HEK293T (cell line): ENCODE results near the gene MAD1L1.

Source experiments
- BHLHE40 ChIP-seq: fragments of 450-650 bp; IDR thresholded peaks from 2 replicates; pipeline ENCODE4 v1.6.1; 2016; ENCODE audit warnings: mild to moderate bottlenecking, moderate library complexity, borderline replicate concordance
- ELF4 ChIP-seq: fragments of 450-650 bp; IDR thresholded peaks from 2 replicates; pipeline ENCODE4 v1.6.1; 2017; ENCODE audit warnings: antibody characterized with exemption
- FOXA1 ChIP-seq: fragments of 450-650 bp; IDR thresholded peaks from 2 replicates; pipeline ENCODE4 v1.6.1; 2016; ENCODE audit warnings: mild to moderate bottlenecking
- FOXK2 ChIP-seq: fragments of 450-650 bp; IDR thresholded peaks from 2 replicates; pipeline ENCODE4 v1.6.1; 2016; ENCODE audit warnings: mild to moderate bottlenecking
- FOXM1 ChIP-seq: fragments of 450-650 bp; IDR thresholded peaks from 2 replicates; pipeline ENCODE4 v1.6.1; 2017; ENCODE audit warnings: mild to moderate bottlenecking, borderline replicate concordance
- HDGF ChIP-seq: fragments of 450-650 bp; IDR thresholded peaks from 2 replicates; pipeline ENCODE4 v1.6.1; 2017; ENCODE audit warnings: antibody characterized with exemption, borderline replicate concordance
- LEF1 ChIP-seq: fragments of 450-650 bp; IDR thresholded peaks from 2 replicates; pipeline ENCODE4 v1.6.1; 2017; ENCODE audit warnings: mild to moderate bottlenecking, borderline replicate concordance
- NFRKB ChIP-seq: fragments of 450-650 bp; IDR thresholded peaks from 2 replicates; pipeline ENCODE4 v1.6.1; 2016; ENCODE audit warnings: mild to moderate bottlenecking, moderate library complexity
- SP1 ChIP-seq: fragments of 450-650 bp; IDR thresholded peaks from 2 replicates; pipeline ENCODE4 v1.6.1; 2017
- SUZ12 ChIP-seq: fragments of 450-650 bp; IDR thresholded peaks from 2 replicates; pipeline ENCODE4 v1.6.1; 2016; ENCODE audit warnings: mild to moderate bottlenecking
- TF ChIP-seq, protein P1 (sequence below): fragments of 450-650 bp; IDR thresholded peaks from 2 replicates; pipeline ENCODE4 v1.6.1; 2016

DNA sequence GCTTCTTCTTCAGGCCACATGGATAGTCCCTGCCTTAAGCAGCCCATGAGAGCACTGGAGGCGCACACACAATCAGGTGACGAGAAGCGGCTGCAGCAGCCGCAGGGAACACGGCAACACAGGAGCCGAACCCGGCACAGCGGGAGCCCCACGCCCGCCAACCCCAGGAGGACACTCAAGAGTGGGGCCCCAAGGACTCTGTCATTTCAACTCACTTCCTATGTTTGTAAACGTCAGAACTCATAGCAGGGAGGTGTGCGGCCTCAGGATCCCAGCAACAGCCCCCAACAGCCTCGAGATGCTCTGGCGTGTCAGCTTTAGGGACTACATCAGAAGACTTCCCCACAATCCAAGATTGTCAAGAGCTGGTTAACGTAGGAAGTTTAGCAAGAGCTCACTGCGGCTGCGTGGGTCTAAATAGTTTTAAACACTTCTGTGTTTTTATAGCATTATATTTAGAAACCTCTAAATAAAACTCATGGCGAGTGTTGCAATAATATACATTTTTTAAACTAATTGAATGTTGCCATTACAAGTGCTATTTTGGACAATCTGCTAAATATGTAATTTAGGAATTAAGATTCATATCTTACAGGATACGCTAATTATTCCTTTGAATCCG lies 123.4 kb downstream of the MAD1L1 start:
- no peak for TF ChIP-seq FOXA1
- no peak for TF ChIP-seq NFRKB
- no peak for TF ChIP-seq HDGF
- no peak for TF ChIP-seq SP1
- TF ChIP-seq LEF1: no peak
- TF ChIP-seq FOXK2: no peak
- TF ChIP-seq, protein P1, sequence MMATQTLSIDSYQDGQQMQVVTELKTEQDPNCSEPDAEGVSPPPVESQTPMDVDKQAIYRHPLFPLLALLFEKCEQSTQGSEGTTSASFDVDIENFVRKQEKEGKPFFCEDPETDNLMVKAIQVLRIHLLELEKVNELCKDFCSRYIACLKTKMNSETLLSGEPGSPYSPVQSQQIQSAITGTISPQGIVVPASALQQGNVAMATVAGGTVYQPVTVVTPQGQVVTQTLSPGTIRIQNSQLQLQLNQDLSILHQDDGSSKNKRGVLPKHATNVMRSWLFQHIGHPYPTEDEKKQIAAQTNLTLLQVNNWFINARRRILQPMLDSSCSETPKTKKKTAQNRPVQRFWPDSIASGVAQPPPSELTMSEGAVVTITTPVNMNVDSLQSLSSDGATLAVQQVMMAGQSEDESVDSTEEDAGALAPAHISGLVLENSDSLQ: no peak
- TF ChIP-seq SUZ12: no peak
- TF ChIP-seq BHLHE40: no peak
- TF ChIP-seq FOXM1: no peak
- TF ChIP-seq ELF4: no peak
